IPS-15b (cell line): ENCODE data around the gene TMTC1.

ENCODE experiments used
- H3K27me3 ChIP-seq: one replicate; pipeline ENCODE4 v1.6.1; 2013; ENCODE audit warnings: low read length; ENCODE audit not compliant: control insufficient read depth, insufficient read depth
- H3K36me3 ChIP-seq: one replicate; pipeline ENCODE4 v1.6.1; 2013; ENCODE audit warnings: low read length; ENCODE audit not compliant: control insufficient read depth, insufficient read depth
- H3K4me1 ChIP-seq: one replicate; pipeline ENCODE4 v1.6.1; 2013; ENCODE audit warnings: mild to moderate bottlenecking, low read length; ENCODE audit not compliant: control insufficient read depth, insufficient read depth
- H3K4me3 ChIP-seq: one replicate; pipeline ENCODE4 v1.5.1; 2013; ENCODE audit warnings: low read depth, low read length
- H3K9ac ChIP-seq: one replicate; pipeline ENCODE4 v1.6.1; 2013; ENCODE audit warnings: low read depth, mild to moderate bottlenecking, low read length
- H3K9me3 ChIP-seq: one replicate; pipeline ENCODE4 v1.6.1; 2013; ENCODE audit warnings: mild to moderate bottlenecking, low read length; ENCODE audit not compliant: control insufficient read depth, insufficient read depth

The TMTC1 gene

DNA sequence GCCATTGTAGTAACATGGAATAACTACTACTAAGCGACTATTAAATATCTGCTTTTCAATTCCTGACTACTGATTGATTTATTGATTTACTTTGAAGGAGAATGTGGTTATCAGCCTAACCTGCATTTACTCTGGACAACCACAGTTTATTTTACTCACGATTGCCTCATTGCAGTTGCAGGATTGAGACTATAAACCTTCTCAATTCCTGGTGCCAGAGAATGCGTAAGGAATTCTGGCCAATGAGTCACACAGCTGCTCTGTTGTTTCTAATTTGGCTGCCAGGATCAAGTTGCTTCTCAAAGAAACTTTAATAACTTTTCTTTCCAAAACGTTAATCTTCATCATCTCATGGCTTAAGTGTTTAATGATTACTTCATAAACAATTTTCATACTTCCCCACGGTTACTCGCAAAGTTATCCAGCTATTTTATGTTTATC, 13.1 kb upstream of the TMTC1 start:
- H3K9me3 ChIP-seq = peaks cover 8% of the 10 kb centered on the region
- no peak overlapping the region for H3K9ac ChIP-seq
- H3K27me3 ChIP-seq = no peaks in the 10 kb centered on the region
- H3K4me3 ChIP-seq = no peak overlapping the region
- H3K36me3 ChIP-seq = no peaks in the 10 kb centered on the region
- H3K4me1 ChIP-seq = peaks cover 7% of the 10 kb centered on the region

DNA sequence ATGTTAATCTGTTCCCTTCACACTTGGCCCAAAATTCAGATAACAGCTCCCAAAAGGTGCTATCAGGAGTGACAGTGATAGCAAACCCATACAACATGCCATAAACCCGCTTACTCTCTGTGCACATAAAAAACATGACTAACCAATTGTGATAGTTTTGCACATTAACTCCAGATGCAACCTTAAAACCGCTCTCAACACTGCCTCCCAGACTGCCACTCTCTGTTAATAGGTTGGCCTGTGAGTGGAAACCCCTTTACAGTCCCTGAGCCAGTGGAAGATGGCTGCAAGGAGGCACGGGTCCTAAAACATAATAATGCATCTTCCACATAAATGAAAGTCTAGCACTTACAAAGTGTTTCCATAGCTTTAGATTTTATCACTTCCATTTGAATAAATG, 12.0 kb upstream of the TMTC1 start:
- no peak overlapping the region for H3K9ac ChIP-seq
- no peak overlapping the region for H3K4me3 ChIP-seq
- no peaks in the 10 kb centered on the region for H3K27me3 ChIP-seq

GRCh38 chr12:29794862-29795261, 11.1 kb upstream of the TMTC1 start:
- peaks cover 7% of the 10 kb centered on the region for H3K4me1 ChIP-seq
- H3K9me3 ChIP-seq = peaks cover 8% of the 10 kb centered on the region
- no peaks in the 10 kb centered on the region for H3K36me3 ChIP-seq

More for the DNA sequence above, 12.0 kb upstream of the TMTC1 start:
- Histone ChIP-seq H3K36me3 (no peaks in the 10 kb centered on the region), H3K4me1 (peaks cover 7% of the 10 kb centered on the region), H3K9me3 (peaks cover 8% of the 10 kb centered on the region)

GRCh38 chr12:29792853-29793252, 9.1 kb upstream of the TMTC1 start:
- Histone ChIP-seq H3K4me1 (peaks cover 7% of the 10 kb centered on the region), H3K27me3 (no peaks in the 10 kb centered on the region), H3K36me3 (no peaks in the 10 kb centered on the region), H3K9ac (no peak overlapping the region), H3K9me3 (peaks cover 8% of the 10 kb centered on the region), H3K4me3 (no peak overlapping the region)

More at GRCh38 chr12:29794862-29795261, 11.1 kb upstream of the TMTC1 start:
- Histone ChIP-seq H3K27me3 (no peaks in the 10 kb centered on the region), H3K9ac (no peak overlapping the region), H3K4me3 (no peak overlapping the region)

GRCh38 chr12:29792132-29792531, 8.4 kb upstream of the TMTC1 start:
- no peaks in the 10 kb centered on the region for H3K36me3 ChIP-seq
- peaks cover 7% of the 10 kb centered on the region for H3K4me1 ChIP-seq
- peaks cover 8% of the 10 kb centered on the region for H3K9me3 ChIP-seq
- no peak overlapping the region for H3K9ac ChIP-seq
- no peaks in the 10 kb centered on the region for H3K27me3 ChIP-seq
- no peak overlapping the region for H3K4me3 ChIP-seq

GRCh38 chr12:29782871-29783772, 620 bp downstream of the TMTC1 start:
- Histone ChIP-seq H3K9me3 (no peaks in the 10 kb centered on the region), H3K4me1 (peaks cover 7% of the 10 kb centered on the region), H3K9ac (peak overlapping the region; percentile 56), H3K4me3 (peak overlapping the region; percentile 88), H3K36me3 (no peaks in the 10 kb centered on the region), H3K27me3 (peaks cover 17% of the 10 kb centered on the region)

DNA sequence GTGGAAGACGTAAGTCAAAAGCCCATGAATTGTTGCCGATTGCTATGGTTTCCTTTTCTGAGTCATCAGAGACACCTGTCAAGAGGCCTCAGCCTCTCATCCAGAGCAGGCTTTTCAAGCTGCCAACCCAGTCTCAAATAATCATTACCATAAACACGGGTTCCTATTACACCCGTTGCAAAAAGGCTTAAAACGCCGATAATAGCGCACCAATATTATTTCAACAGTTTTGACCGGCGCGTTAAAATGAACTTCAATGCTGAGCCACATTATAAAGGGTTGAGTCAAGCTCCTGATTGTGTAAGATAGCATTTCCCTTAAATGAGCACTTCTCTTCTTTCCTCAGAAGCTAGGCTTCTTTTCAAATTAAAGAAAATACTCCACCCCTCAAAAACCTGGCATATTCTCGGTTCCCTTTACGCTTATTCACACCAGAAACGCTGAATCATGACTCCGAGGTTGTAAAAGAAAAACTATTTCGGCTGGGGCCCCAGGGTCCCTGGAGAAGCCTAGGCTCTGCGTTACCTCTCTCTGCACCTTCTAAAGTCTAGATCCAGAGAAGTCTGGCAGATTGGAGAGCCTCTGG, 1.4 kb downstream of the TMTC1 start:
- Histone ChIP-seq H3K9ac (peak overlapping the region; percentile 56), H3K9me3 (no peaks in the 10 kb centered on the region), H3K27me3 (peaks cover 17% of the 10 kb centered on the region), H3K4me1 (peaks cover 7% of the 10 kb centered on the region), H3K36me3 (no peaks in the 10 kb centered on the region), H3K4me3 (peak overlapping the region; percentile 88)

DNA sequence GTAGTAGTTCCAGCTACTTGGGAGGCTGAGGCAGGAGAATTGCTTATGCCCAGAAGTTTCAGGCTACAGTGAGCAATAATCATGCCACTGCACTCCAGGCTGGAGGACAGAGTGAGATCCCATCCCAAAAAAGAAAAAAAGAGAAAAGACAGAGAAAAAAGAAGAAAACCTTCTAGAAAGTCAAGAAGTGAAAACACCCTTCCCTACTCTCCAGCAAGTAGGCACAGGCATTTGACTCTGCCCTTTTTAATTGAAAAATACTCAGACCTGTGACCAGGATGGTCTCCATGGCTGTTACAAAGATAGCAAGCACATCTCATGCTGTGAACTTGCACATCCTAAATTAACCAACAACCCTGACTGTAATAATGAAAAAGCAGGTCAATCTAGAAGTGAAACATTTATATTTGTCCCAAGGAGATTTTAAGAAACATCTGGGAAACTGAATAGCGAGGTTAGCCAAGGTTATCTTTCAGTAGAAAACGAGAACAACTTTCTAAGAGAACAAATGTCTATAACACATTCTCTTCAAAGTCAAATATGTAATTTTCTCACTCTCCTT, 2.0 kb downstream of the TMTC1 start:
- Histone ChIP-seq H3K9me3 (no peaks in the 10 kb centered on the region), H3K27me3 (peaks cover 17% of the 10 kb centered on the region), H3K4me3 (peak overlapping the region; percentile 88), H3K4me1 (peaks cover 7% of the 10 kb centered on the region), H3K9ac (peak overlapping the region; percentile 8), H3K36me3 (no peaks in the 10 kb centered on the region)

DNA sequence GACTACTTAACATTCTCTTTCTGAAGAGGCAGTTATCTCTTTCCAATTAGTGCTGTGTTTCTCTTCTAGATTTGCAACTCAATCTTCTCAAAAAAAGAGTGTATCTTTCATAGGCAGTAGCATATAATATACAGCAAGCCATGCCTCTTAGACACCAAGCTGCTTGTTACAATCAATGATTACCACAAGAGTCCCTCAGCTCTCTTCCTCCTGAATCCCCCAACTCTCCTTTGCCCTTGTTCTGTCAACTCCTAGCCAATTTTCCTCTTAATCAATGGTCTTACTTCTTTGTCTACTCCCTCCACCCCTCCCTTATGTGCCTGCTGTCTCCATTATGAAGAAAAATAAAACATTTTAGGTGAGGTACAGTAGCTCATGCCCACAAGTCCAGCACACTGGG, 2.6 kb downstream of the TMTC1 start:
- Histone ChIP-seq H3K4me3 (peak overlapping the region; percentile 88), H3K27me3 (peaks cover 17% of the 10 kb centered on the region), H3K9ac (no peak overlapping the region), H3K36me3 (no peaks in the 10 kb centered on the region), H3K9me3 (no peaks in the 10 kb centered on the region), H3K4me1 (peaks cover 7% of the 10 kb centered on the region)

- no peak overlapping the region for H3K9ac ChIP-seq
- H3K36me3 ChIP-seq = no peaks in the 10 kb centered on the region
- peaks cover 7% of the 10 kb centered on the region for H3K4me1 ChIP-seq
- H3K4me3 ChIP-seq = no peak overlapping the region
- peaks cover 17% of the 10 kb centered on the region for H3K27me3 ChIP-seq
- no peaks in the 10 kb centered on the region for H3K9me3 ChIP-seq
These were observed 3.7 kb downstream of the TMTC1 start for GRCh38 chr12:29780084-29780483.

DNA sequence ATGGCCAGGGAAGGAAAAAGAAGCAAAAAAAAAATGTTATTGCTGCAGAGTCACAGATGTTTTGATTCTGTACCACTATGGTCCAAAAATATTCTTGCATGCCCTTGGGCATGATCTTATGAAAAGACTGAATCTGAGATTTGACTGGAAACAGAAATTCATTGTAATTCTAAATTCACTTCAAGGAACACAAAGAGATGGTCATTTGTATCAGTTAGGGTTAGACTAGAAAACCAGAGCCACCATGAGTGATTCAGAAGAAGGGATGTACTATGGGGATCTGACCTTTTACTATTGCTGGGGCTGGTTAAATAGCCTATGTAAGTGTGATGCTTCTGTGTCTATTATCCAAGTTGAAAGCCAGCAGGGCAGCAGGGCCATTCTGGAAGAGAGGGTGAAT, 5.2 kb downstream of the TMTC1 start:
- Histone ChIP-seq H3K9ac (no peak overlapping the region), H3K36me3 (no peaks in the 10 kb centered on the region), H3K27me3 (peaks cover 17% of the 10 kb centered on the region), H3K9me3 (no peaks in the 10 kb centered on the region), H3K4me3 (no peak overlapping the region), H3K4me1 (peaks cover 7% of the 10 kb centered on the region)
